ENCODE data around the gene PLXNA2.

The PLXNA2 gene

DNA sequence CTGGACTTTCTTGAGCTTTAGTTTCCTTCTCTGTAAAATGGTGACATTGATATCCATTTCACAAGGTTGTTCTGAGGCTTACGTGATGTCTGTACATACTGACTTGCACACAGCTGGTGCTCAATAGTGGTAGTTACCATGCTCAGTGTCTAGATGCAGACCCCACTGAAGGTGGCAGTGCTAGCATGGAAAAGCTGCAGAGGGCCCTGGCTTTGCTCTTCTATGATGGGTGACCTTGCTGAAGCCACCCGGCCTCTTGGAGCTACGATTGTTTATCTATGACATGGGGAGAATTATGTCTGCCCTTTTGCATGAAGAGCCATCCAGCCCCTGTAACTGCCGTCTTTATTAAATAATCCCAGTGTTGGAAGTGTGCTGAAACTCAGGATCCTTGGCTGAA, 131.8 kb downstream of the PLXNA2 start:
- H3K27me3 ChIP-seq (ENCODE audit: insufficient read depth, low read length): no peaks in the 10 kb centered on the region
- no peak overlapping the region for H3K27ac ChIP-seq (ENCODE audit: low read length)
- no peaks in the 10 kb centered on the region for H3K9me3 ChIP-seq (ENCODE audit: insufficient read depth, low read depth, low read length)
- H3K4me1 ChIP-seq (ENCODE audit: insufficient read depth, low read length): peaks cover 9% of the 10 kb centered on the region
- no peaks in the 10 kb centered on the region for H3K36me3 ChIP-seq (ENCODE audit: insufficient read depth, low read depth, low read length)
- no peak overlapping the region for H3K9ac ChIP-seq (ENCODE audit: low read depth, low read length)
- H3K4me3 ChIP-seq (ENCODE audit: low read length): no peak overlapping the region

DNA sequence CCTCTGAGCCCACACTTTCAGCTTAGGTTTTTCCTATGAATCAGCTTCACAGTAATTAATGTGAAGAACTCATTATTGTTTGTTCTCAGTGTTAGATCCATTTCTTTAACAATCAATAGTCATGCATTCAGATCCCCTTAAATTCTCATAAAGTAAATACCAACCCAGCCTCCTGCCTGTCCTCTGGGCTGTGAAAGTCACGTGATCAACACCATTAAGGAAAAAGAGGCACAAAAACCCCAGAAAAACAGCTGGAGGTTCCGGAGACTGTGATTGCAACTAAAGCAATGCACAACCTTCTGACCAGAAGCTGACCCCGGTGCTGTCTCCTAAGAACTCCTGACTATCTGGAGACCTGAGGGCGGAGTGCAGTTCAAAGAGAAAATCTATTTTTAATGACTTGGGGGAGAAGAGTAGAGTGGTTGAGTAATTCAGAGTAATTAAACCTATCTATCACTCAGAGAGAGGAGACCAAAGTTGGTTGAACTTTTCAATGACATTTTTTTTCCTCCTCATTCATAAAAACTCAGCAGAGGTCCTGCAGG, 132.5 kb downstream of the PLXNA2 start:
- H3K27me3 ChIP-seq (ENCODE audit: insufficient read depth, low read length): no peaks in the 10 kb centered on the region
- no peak overlapping the region for H3K4me3 ChIP-seq (ENCODE audit: low read length)
- no peaks in the 10 kb centered on the region for H3K36me3 ChIP-seq (ENCODE audit: insufficient read depth, low read depth, low read length)
- no peak overlapping the region for H3K9ac ChIP-seq (ENCODE audit: low read depth, low read length)
- no peak overlapping the region for H3K27ac ChIP-seq (ENCODE audit: low read length)
- no peaks in the 10 kb centered on the region for H3K9me3 ChIP-seq (ENCODE audit: insufficient read depth, low read depth, low read length)
- H3K4me1 ChIP-seq (ENCODE audit: insufficient read depth, low read length): peaks cover 9% of the 10 kb centered on the region

DNA sequence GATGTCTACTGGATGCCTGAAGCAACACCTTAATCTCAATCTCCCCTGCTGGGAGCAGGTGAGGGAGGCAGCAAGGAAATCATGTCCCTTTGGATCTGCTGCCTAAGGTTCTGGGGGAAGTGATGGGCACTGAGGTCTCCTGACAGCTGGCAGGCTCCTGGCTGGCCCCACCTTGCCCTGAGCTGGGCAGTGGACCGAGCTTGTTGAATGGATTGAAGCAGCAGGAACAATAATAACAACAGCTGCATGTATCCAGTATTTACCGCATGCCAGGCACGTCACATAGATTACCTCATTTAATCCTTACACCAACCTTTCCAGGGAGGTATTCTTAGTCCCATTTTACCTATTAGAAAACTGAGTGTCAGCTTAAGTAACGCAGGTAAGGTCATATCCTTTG, 133.9 kb downstream of the PLXNA2 start:
- Histone ChIP-seq H3K27me3 (ENCODE audit: insufficient read depth, low read length) (no peaks in the 10 kb centered on the region), H3K4me1 (ENCODE audit: insufficient read depth, low read length) (peaks cover 12% of the 10 kb centered on the region), H3K9ac (ENCODE audit: low read depth, low read length) (no peak overlapping the region), H3K36me3 (ENCODE audit: insufficient read depth, low read depth, low read length) (no peaks in the 10 kb centered on the region), H3K9me3 (ENCODE audit: insufficient read depth, low read depth, low read length) (no peaks in the 10 kb centered on the region), H3K4me3 (ENCODE audit: low read length) (no peak overlapping the region), H3K27ac (ENCODE audit: low read length) (no peak overlapping the region)

DNA sequence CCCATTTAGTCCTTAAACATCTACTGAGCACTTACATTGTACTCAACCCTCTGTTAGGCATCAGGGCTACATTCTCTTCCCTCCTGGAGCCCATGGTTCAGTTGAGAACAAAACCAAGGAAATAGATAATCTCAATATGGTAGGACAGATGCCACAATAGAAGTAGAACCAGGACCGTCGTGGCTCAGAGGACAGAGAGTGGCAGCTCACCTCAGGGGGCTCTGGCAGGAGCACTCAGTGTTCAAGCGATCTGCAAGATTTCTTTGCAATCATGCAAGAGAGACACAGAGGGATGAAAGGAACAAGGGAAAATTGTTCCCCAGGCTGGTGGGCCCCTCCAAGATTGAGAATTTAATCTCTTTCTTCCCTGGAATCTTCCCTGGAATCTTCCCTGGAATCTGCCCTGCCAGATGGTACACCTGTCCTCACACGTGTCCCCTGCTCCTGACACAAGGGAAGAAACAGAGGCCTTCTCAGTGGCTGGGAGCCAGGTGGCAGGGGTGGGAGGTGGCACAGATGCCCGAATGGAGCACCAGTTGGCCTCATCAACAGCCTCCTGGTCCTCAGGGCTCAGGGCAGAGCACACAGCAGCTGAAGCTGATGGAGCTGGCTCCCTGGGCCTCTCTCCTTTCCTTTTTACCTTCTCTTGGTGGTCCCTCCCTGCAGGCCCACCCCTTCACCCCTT, 135.4 kb downstream of the PLXNA2 start:
- H3K36me3 ChIP-seq (ENCODE audit: insufficient read depth, low read depth, low read length): no peaks in the 10 kb centered on the region
- H3K27me3 ChIP-seq (ENCODE audit: insufficient read depth, low read length): no peaks in the 10 kb centered on the region
- peaks cover 12% of the 10 kb centered on the region for H3K4me1 ChIP-seq (ENCODE audit: insufficient read depth, low read length)
- no peak overlapping the region for H3K4me3 ChIP-seq (ENCODE audit: low read length)
- H3K27ac ChIP-seq (ENCODE audit: low read length): no peak overlapping the region
- no peak overlapping the region for H3K9ac ChIP-seq (ENCODE audit: low read depth, low read length)
- no peaks in the 10 kb centered on the region for H3K9me3 ChIP-seq (ENCODE audit: insufficient read depth, low read depth, low read length)

DNA sequence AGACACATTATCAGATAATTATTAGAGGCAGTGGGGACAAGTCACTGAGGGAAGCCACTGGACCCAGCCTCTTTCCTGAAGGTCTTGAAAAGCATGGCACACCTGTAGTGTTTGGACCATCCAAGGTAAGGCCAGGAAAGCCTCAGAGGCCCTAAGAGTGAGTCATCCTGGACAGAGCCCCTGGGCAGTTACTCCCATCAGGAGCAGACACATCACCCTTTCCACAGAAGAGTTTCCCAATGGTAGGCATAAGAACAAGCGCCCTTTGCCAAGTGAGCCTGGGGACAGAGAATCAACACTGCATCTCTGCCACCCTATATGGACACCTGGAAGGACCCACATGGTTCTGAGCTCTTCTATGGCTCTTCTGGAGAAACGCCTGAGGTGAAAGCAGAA, 136.0 kb downstream of the PLXNA2 start:
- Histone ChIP-seq H3K9me3 (ENCODE audit: insufficient read depth, low read depth, low read length) (no peaks in the 10 kb centered on the region), H3K9ac (ENCODE audit: low read depth, low read length) (no peak overlapping the region), H3K27me3 (ENCODE audit: insufficient read depth, low read length) (no peaks in the 10 kb centered on the region), H3K4me3 (ENCODE audit: low read length) (no peak overlapping the region), H3K27ac (ENCODE audit: low read length) (no peak overlapping the region), H3K36me3 (ENCODE audit: insufficient read depth, low read depth, low read length) (no peaks in the 10 kb centered on the region), H3K4me1 (ENCODE audit: insufficient read depth, low read length) (peaks cover 12% of the 10 kb centered on the region)

DNA sequence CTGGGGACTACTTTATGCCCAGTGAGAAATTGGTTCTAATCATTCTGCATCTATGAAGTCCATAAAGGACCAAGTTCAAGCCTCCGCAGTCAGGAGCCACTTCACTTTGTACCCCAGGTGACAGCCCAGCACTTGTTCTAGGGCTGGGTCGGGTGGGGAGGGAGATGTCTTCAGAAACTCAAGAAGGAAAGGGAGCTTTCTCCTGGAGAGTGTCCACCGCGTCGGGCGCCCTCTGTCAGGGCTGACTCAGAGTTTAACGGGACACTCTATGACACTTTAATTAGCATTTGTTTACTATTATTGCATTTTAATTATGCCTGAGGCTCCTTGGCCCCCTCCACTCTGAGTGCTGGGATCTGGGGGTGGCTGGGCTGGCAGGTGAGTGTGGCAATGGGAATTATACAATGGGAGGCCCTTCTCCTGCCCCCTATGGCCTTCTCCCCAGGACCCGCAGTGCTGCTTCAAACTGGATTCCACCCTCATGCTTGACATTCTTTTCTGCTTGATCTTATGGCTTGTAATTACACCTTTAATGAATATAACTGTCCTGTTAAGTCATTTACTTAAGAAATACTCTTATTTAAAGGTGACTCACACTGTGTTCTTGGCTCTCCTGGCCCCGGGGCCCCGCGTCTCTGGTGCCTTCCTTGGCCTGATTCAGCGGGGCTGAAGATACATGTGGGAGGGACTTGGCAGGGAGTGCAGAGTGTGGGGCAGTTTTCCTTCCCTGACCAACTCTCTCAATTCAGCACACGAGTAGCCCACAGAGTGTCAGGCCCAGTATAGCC, 136.6 kb downstream of the PLXNA2 start:
- no peaks in the 10 kb centered on the region for H3K36me3 ChIP-seq (ENCODE audit: insufficient read depth, low read depth, low read length)
- peaks cover 12% of the 10 kb centered on the region for H3K4me1 ChIP-seq (ENCODE audit: insufficient read depth, low read length)
- H3K9me3 ChIP-seq (ENCODE audit: insufficient read depth, low read depth, low read length): no peaks in the 10 kb centered on the region
- H3K9ac ChIP-seq (ENCODE audit: low read depth, low read length): no peak overlapping the region
- H3K27me3 ChIP-seq (ENCODE audit: insufficient read depth, low read length): no peaks in the 10 kb centered on the region
- no peak overlapping the region for H3K27ac ChIP-seq (ENCODE audit: low read length)
- no peak overlapping the region for H3K4me3 ChIP-seq (ENCODE audit: low read length)

DNA sequence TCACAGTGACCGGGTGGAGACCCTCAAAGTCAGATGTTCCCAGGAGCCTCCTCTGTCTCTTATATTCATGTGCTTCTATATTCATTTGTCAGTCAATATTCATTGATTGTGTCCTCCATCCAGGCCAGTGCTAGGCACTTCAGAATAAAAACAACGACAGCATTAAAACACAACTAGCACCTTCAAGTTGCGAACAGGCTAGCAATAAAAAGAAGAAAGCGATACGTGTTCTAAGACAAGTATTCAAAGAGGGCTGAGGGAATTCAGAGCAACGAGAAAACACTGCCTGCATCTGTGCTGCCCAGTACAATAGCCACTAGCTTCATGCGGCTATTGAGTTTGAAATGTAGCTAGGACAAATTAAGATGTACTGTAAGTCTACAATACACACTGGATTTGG, 138.0 kb downstream of the PLXNA2 start:
- Histone ChIP-seq H3K27ac (ENCODE audit: low read length) (no peak overlapping the region), H3K4me1 (ENCODE audit: insufficient read depth, low read length) (peaks cover 16% of the 10 kb centered on the region), H3K9ac (ENCODE audit: low read depth, low read length) (no peak overlapping the region), H3K4me3 (ENCODE audit: low read length) (no peak overlapping the region), H3K27me3 (ENCODE audit: insufficient read depth, low read length) (no peaks in the 10 kb centered on the region), H3K36me3 (ENCODE audit: insufficient read depth, low read depth, low read length) (no peaks in the 10 kb centered on the region), H3K9me3 (ENCODE audit: insufficient read depth, low read depth, low read length) (no peaks in the 10 kb centered on the region)

DNA sequence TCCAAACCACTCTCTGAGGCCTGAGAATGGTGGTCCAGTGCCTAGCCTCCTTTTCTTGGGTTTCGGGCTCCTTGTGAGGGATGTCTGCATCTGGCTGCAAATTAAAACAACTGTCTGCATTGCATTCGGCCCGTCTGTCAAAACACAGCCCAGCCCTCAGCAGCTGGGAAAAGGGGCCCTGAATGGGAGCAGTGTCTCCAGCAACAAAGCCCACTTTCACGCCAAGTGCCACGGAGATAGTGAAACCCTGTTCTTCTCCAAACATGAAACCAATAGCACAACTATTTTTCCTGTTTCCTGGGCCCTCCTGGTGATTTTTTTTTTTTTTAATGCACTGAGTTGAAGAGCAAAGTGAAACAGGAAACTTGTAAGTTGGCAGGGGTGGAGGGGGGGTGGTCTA, 138.4 kb downstream of the PLXNA2 start:
- no peak overlapping the region for H3K4me3 ChIP-seq (ENCODE audit: low read length)
- no peaks in the 10 kb centered on the region for H3K27me3 ChIP-seq (ENCODE audit: insufficient read depth, low read length)
- no peaks in the 10 kb centered on the region for H3K9me3 ChIP-seq (ENCODE audit: insufficient read depth, low read depth, low read length)
- no peak overlapping the region for H3K9ac ChIP-seq (ENCODE audit: low read depth, low read length)
- peaks cover 21% of the 10 kb centered on the region for H3K4me1 ChIP-seq (ENCODE audit: insufficient read depth, low read length)
- H3K36me3 ChIP-seq (ENCODE audit: insufficient read depth, low read depth, low read length): no peaks in the 10 kb centered on the region
- no peak overlapping the region for H3K27ac ChIP-seq (ENCODE audit: low read length)

DNA sequence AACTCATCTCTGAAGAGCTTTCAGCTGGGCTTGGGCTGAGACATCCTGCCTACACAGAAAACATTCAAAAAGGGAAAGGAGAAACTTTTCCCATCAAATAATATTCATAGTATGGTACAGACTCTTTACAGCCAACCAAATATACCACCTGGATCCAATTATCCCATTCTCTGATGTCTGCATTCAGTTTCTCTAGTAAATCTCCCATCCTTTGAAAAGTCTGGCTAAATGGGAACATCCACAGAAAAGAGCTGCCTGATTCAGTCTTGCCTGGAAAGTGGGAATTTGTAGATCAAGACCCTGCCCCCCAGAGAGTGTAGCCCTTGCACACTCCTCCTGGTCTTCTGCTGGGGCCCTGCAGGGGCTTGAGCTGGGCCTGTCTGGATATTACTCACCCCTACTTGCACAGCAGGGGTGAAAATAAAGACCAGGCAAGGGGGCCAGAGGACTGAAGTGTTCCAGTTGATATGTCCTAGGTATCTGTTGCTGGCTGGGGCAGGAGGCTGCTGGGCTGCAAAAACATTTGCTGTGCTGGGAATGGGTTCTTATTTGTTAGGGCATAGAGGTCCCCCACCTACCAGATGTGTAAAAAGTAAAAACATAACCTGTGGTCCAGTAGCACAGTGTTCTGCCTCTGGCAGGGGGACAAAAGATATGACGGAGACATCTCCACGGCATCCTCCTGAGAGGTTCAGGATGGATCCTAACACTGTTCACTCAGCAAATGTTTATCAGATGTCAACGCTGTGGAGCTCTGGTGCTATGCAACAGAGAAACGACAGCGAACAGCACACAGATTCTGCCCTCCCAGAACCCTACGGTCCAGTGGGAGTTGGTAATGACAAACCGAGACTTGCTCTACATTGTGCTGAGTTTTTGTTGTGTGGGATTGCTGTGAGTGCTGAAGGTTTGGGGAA, 140.3 kb downstream of the PLXNA2 start:
- Histone ChIP-seq H3K36me3 (ENCODE audit: insufficient read depth, low read depth, low read length) (no peaks in the 10 kb centered on the region), H3K9ac (ENCODE audit: low read depth, low read length) (no peak overlapping the region), H3K4me1 (ENCODE audit: insufficient read depth, low read length) (peaks cover 22% of the 10 kb centered on the region), H3K9me3 (ENCODE audit: insufficient read depth, low read depth, low read length) (no peaks in the 10 kb centered on the region), H3K4me3 (ENCODE audit: low read length) (no peak overlapping the region), H3K27ac (ENCODE audit: low read length) (no peak overlapping the region), H3K27me3 (ENCODE audit: insufficient read depth, low read length) (no peaks in the 10 kb centered on the region)

DNA sequence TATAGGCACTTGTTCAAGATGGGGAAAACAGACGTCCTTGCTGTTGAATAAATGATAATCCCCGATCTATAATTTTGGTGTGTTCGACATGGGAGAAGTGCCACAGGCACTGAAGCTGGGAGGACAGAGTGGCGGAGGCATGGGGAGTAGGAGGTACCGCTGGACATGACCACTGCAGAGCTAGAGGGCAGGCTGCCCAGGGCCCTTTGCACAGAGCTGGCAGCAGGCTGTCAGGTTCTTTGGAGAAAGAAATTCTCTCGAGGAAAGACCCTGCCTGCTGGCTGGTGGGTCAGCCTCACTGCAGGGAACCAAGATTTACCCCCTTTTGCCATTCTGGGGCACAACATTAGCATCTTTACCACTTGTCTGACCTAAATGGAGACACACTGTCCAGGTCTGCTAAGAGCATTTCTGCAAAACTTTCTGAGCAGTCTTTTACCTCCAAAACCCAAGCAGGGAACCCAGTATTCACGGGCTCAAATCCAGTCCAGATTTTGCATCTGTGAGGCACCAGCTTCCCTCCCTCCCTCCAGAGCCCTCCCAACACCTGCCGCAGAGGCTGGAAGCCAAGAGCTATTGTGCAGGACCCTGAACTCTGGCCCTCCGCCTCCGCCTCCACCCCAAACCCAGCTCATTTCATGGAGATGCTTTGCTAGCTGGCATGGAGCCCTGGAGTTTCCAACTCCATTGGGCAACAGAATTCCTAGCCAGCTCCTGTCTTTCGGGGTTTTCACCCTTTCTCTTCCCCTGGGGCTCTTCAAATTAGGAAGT, 142.3 kb downstream of the PLXNA2 start:
- H3K27ac ChIP-seq (ENCODE audit: low read length): no peak overlapping the region

DNA sequence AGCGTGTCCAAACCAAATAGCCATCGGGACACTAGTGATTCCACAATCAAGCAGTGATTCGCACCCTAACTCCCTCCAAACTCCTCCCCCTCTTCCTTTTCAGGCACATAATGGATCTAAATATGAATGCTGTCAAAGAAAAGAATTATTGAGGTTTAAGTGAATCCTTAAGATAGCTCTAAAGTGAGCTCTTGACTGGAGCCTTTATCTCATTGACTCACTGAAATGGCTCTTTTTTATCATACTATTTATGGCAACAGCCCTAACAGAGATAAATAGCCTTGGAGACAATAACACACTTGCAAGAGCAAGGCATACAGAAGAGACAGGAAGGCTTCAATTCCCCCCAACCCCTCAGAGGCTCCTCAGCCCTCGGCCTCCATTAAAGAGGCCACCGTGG, 143.3 kb downstream of the PLXNA2 start:
- H3K27ac ChIP-seq (ENCODE audit: low read length): no peak overlapping the region
- peaks cover 21% of the 10 kb centered on the region; the same call in 1 of the 2 replicates for H3K4me1 ChIP-seq (ENCODE audit: insufficient read depth, low read length)
- H3K27me3 ChIP-seq (ENCODE audit: insufficient read depth, low read length): no peaks in the 10 kb centered on the region
- H3K4me3 ChIP-seq (ENCODE audit: low read length): no peak overlapping the region
- no peaks in the 10 kb centered on the region for H3K36me3 ChIP-seq (ENCODE audit: insufficient read depth, low read depth, low read length)
- no peak overlapping the region for H3K9ac ChIP-seq (ENCODE audit: low read depth, low read length)
- H3K9me3 ChIP-seq (ENCODE audit: insufficient read depth, low read depth, low read length): no peaks in the 10 kb centered on the region

More for the DNA sequence above, 142.3 kb downstream of the PLXNA2 start:
- Histone ChIP-seq H3K4me1 (ENCODE audit: insufficient read depth, low read length) (peaks cover 24% of the 10 kb centered on the region; the same call in 1 of the 2 replicates), H3K36me3 (ENCODE audit: insufficient read depth, low read depth, low read length) (no peaks in the 10 kb centered on the region), H3K9ac (ENCODE audit: low read depth, low read length) (no peak overlapping the region), H3K4me3 (ENCODE audit: low read length) (no peak overlapping the region), H3K27me3 (ENCODE audit: insufficient read depth, low read length) (no peaks in the 10 kb centered on the region), H3K9me3 (ENCODE audit: insufficient read depth, low read depth, low read length) (no peaks in the 10 kb centered on the region)

Data from iPS-20b (cell line).